Endothelial cell of umbilical vein (primary cell): ENCODE data around the gene DDX17. TPM values are rescaled to one million over a fixed set of nuclear protein-coding genes. Genes with fewer than 3 reads are reported as not detected.

Experiments used
- BruUV-seq: library from RNA; stranded (reverse); fragments of 400-500 nt; replicated peaks from 2 replicates; lab custom pipeline; 2021; lab: Mats Ljungman, UMichigan
- CTCF ChIA-PET: fragments of 300-600, 350-600 bp; sonication (Branson Sonifier 250); formaldehyde crosslinking; loops from one replicate; lab custom pipeline; 2021; ENCODE audit warnings: antibody characterized with exemption, inconsistent platforms; lab: Charles Lee
- POLR2A ChIA-PET: fragments of 300-600, 350-600 bp; sonication (Branson Sonifier 250); formaldehyde crosslinking; loops from one replicate; lab custom pipeline; 2021; ENCODE audit warnings: antibody characterized with exemption, inconsistent platforms; lab: Charles Lee
- DNase-seq: peaks from one replicate; pipeline ENCODE4 v3.0.0-alpha.2; 2011; ENCODE audit warnings: low read depth, low spot score
- FAIRE-seq: peaks from 2 replicates; lab custom pipeline; 2011; peaks lifted over from hg19 to GRCh38; lab: Jason Lieb, UNC
- H2AFZ ChIP-seq: 2 replicates; pipeline ENCODE4 v1.6.0; 2012; ENCODE audit warnings: low read depth, low read length, control low read depth, inconsistent platforms
- H3K27ac ChIP-seq: 2 replicates; pipeline ENCODE4 v1.5.1; 2011; ENCODE audit warnings: low read depth, mild to moderate bottlenecking, control low read depth, low read length, moderate library complexity; ENCODE audit not compliant: insufficient read depth
- H3K27me3 ChIP-seq, 2 experiments: 2 replicates each; pipeline versions ENCODE4 v1.6.0 to v1.6.1; 2011; ENCODE audit warnings: low read length in 2 of 2, mixed read lengths in 1 of 2; ENCODE audit not compliant: control insufficient read depth in 2 of 2, insufficient read depth in 2 of 2
- H3K36me3 ChIP-seq, 2 experiments: 2 replicates in 1 of 2; 3 replicates in 1 of 2; pipeline ENCODE4 v1.5.1; 2011; ENCODE audit warnings: low read length in 2 of 2, mild to moderate bottlenecking in 1 of 2, moderate library complexity in 1 of 2; ENCODE audit not compliant: control insufficient read depth in 2 of 2, insufficient read depth in 2 of 2; ENCODE audit errors: extremely low read depth in 1 of 2
- H3K4me1 ChIP-seq: 3 replicates; pipeline ENCODE4 v1.5.1; 2011; ENCODE audit warnings: mild to moderate bottlenecking, low read length; ENCODE audit not compliant: control insufficient read depth, insufficient read depth; ENCODE audit errors: extremely low read depth
- H3K4me2 ChIP-seq: 2 replicates; pipeline ENCODE4 v1.6.1; 2011; ENCODE audit warnings: low read length, control low read depth, mixed read lengths; ENCODE audit not compliant: insufficient read depth
- H3K4me3 ChIP-seq, 3 experiments: fragments of 200-600 bp in 1 of 3; sonication (generic), shearing (Covaris generic) in 1 of 3; replicated peaks in 1 of 3; 2 replicates each; pipeline ENCODE4 v1.5.1; 2011 to 2016; ENCODE audit warnings: control low read depth in 3 of 3, low read length in 3 of 3, mild to moderate bottlenecking in 2 of 3, inconsistent platforms in 1 of 3, low read depth in 1 of 3, moderate library complexity in 1 of 3; ENCODE audit not compliant: insufficient read depth in 1 of 3
- H3K79me2 ChIP-seq: 2 replicates; pipeline ENCODE4 v1.6.0; 2012; ENCODE audit warnings: low read length, inconsistent platforms; ENCODE audit not compliant: control insufficient read depth, insufficient read depth
- H3K9ac ChIP-seq: replicated peaks from 2 replicates; pipeline ENCODE3; 2011; ENCODE audit warnings: low read length, control low read depth; ENCODE audit not compliant: insufficient read depth; ENCODE audit errors: extremely low read depth
- H3K9me1 ChIP-seq: replicated peaks from 3 replicates; pipeline ENCODE4 v1.6.0; 2011; ENCODE audit warnings: mild to moderate bottlenecking, low read length; ENCODE audit not compliant: control insufficient read depth, insufficient read depth; ENCODE audit errors: extremely low read depth
- H3K9me3 ChIP-seq: replicated peaks from 2 replicates; pipeline ENCODE4 v1.5.1; 2012; ENCODE audit warnings: low read length, inconsistent platforms; ENCODE audit not compliant: control insufficient read depth, insufficient read depth
- H4K20me1 ChIP-seq: replicated peaks from 2 replicates; pipeline ENCODE3; 2011; ENCODE audit warnings: mild to moderate bottlenecking, low read length; ENCODE audit not compliant: control insufficient read depth, insufficient read depth; ENCODE audit errors: extremely low read depth
- CTCF ChIP-seq, 2 donors: IDR thresholded peaks; 1 replicate in 1 of 2; 2 replicates in 1 of 2; pipeline ENCODE4 v1.5.1; 2011; ENCODE audit warnings: low read length in 2 of 2, mild to moderate bottlenecking in 2 of 2, moderate library complexity in 2 of 2, control low read depth in 1 of 2, inconsistent platforms in 1 of 2, low read depth in 1 of 2; ENCODE audit not compliant: insufficient read depth in 1 of 2; ENCODE audit errors: extremely low read depth in 1 of 2
- EZH2 ChIP-seq: IDR thresholded peaks from 2 replicates; pipeline ENCODE4 v1.6.1; 2012; ENCODE audit warnings: borderline replicate concordance, low read depth, mild to moderate bottlenecking, moderate library complexity, low read length, inconsistent platforms; ENCODE audit not compliant: severe bottlenecking
- FOS ChIP-seq: IDR thresholded peaks from 2 replicates; pipeline ENCODE4 v1.6.1; 2011; ENCODE audit warnings: mild to moderate bottlenecking, low read length, moderate library complexity, borderline replicate concordance; ENCODE audit not compliant: insufficient read depth
- GATA2 ChIP-seq: IDR thresholded peaks from 2 replicates; pipeline ENCODE4 v1.7.0; 2011; ENCODE audit warnings: low read depth, mild to moderate bottlenecking, moderate library complexity, mixed read lengths, low read length; ENCODE audit not compliant: insufficient read length, insufficient read depth
- JUN ChIP-seq: IDR thresholded peaks from 2 replicates; pipeline ENCODE4 v1.6.1; 2011; ENCODE audit warnings: borderline replicate concordance, low read depth; ENCODE audit not compliant: insufficient read length, insufficient read depth
- MAX ChIP-seq: IDR thresholded peaks from 2 replicates; pipeline ENCODE4 v1.6.1; 2011; ENCODE audit not compliant: insufficient read depth, insufficient read length
- MYC ChIP-seq: IDR thresholded peaks from one replicate; pipeline ENCODE4 v1.6.1; 2011; ENCODE audit warnings: mild to moderate bottlenecking, low read depth, low read length
- POLR2A ChIP-seq: IDR thresholded peaks from 2 replicates; pipeline ENCODE4 v1.6.1; 2012; ENCODE audit warnings: low read depth, mild to moderate bottlenecking, control low read depth, low read length
- POLR2AphosphoS5 ChIP-seq: IDR thresholded peaks from 2 replicates; pipeline ENCODE4 v1.6.1; 2012; ENCODE audit warnings: low read depth, mild to moderate bottlenecking, control low read depth, low read length, moderate library complexity; ENCODE audit not compliant: insufficient read depth
- dilution Hi-C: fragments of 300-500 bp; cut with MboI; formaldehyde crosslinking; loops from one replicate; pipeline ENCODE4 v1.15.0; 2019; ENCODE audit warnings: low sequenced_read_pairs; ENCODE audit not compliant: extremely low pct_ligation_motif_present
- intact Hi-C: fragments of 100-400 bp; cut with micrococcal nuclease; formaldehyde crosslinking; loops from one replicate; pipeline ENCODE4 v1.10.0; 2022
- polyA plus RNA-seq, 4 experiments: library from polyadenylated mRNA; depleted of rRNA in 3 of 4; stranded (reverse) in 3 of 4; unstranded in 1 of 4; fragments of >200 nt; gene quantifications; 2 replicates each; pipeline versions ENCODE4 v1.2.1 to v1.2.3, GENCODE V29; 2011 to 2012; ENCODE audit warnings: missing spikeins in 1 of 4
- total RNA-seq: library from RNA; stranded (reverse); gene quantifications from 2 replicates; pipeline ENCODE4 v1.2.3, GENCODE V29; 2021

The DDX17 gene
- total and polyA plus RNA-seq, 2 donors (not counting 3 experiments of a cell fraction or from before 2014, with no cell fraction given) = 393 to 402 TPM

GRCh38 chr22:38531251-38531938 lies 25.3 kb upstream of the DDX17 start:
- CTCF ChIA-PET = no interaction called here
- intact Hi-C loops = no loop called here
- TF ChIP-seq JUN = no peak
- DNase-seq (no peak), FAIRE-seq (no peak)
- H3K4me3 ChIP-seq = no peak overlapping the region
- no peaks in the 10 kb centered on the region for H3K9me3 ChIP-seq
- H3K79me2 ChIP-seq = no peaks in the 10 kb centered on the region
- peak overlapping the region; percentile 75 for H2AFZ ChIP-seq
- BruUV-seq = no TSS peak
- H3K9me1 ChIP-seq = no peaks in the 10 kb centered on the region
- H3K4me1 ChIP-seq = no peaks in the 10 kb centered on the region
- H3K9ac ChIP-seq = no peak overlapping the region
- no peaks in the 10 kb centered on the region for H4K20me1 ChIP-seq
- POLR2A ChIA-PET = interaction anchor here (0.6 kb wide), 1 partner anchor 396 kb away, joined by 5 read pairs; no protein-coding TSS in a partner anchor
- H3K27me3 ChIP-seq = no peaks in the 10 kb centered on the region
- dilution Hi-C loops = no loop called here
- no peak overlapping the region for H3K27ac ChIP-seq
- no peaks in the 10 kb centered on the region for H3K36me3 ChIP-seq
- no peak overlapping the region for H3K4me2 ChIP-seq

GRCh38 chr22:38524429-38524828 lies 18.3 kb upstream of the DDX17 start:
- DNase-seq (no peak), FAIRE-seq (no peak)
- Histone ChIP-seq H3K4me1 (no peaks in the 10 kb centered on the region), H4K20me1 (no peaks in the 10 kb centered on the region), H3K9me1 (no peaks in the 10 kb centered on the region), H3K4me3 (no peak overlapping the region), H3K27ac (no peak overlapping the region), H3K79me2 (no peaks in the 10 kb centered on the region), H2AFZ (no peak overlapping the region), H3K36me3 (no peaks in the 10 kb centered on the region), H3K27me3 (peaks cover 0 to 2% of the 10 kb centered on the region in 2 experiments), H3K9me3 (no peaks in the 10 kb centered on the region), H3K4me2 (no peak overlapping the region), H3K9ac (no peak overlapping the region)
- ChIA-PET CTCF (interaction anchor here (1.7 to 2.3 kb wide), 2 partner anchors 13 to 60 kb away, joined by 4 to 12 read pairs; no protein-coding TSS in a partner anchor), POLR2A (no interaction called here)
- dilution Hi-C loops (no loop called here), intact Hi-C loops (no loop called here)
- TF ChIP-seq MYC = no peak
- TF ChIP-seq MAX = no peak
- TF ChIP-seq POLR2AphosphoS5 = no peak
- no peak for TF ChIP-seq JUN
- TF ChIP-seq GATA2 = no peak
- TF ChIP-seq CTCF (IDR thresholded peaks at IDR 0.05; ENCODE audit: extremely low read depth in 1 of 2, insufficient read depth in 1 of 2, low read depth in 1 of 2, low read length in 2 of 2) = no peak
- TF ChIP-seq POLR2A = no peak
- no peak for TF ChIP-seq FOS
- no peak for TF ChIP-seq EZH2
- BruUV-seq = no TSS peak
